Measurements from ENCODE around the gene C19orf25. TPM values are rescaled to one million over a fixed set of nuclear protein-coding genes. Genes with fewer than 3 reads are reported as not detected.

The C19orf25 gene
- total RNA-seq, 1 donor from 2014 or later: 18.3 TPM

DNA sequence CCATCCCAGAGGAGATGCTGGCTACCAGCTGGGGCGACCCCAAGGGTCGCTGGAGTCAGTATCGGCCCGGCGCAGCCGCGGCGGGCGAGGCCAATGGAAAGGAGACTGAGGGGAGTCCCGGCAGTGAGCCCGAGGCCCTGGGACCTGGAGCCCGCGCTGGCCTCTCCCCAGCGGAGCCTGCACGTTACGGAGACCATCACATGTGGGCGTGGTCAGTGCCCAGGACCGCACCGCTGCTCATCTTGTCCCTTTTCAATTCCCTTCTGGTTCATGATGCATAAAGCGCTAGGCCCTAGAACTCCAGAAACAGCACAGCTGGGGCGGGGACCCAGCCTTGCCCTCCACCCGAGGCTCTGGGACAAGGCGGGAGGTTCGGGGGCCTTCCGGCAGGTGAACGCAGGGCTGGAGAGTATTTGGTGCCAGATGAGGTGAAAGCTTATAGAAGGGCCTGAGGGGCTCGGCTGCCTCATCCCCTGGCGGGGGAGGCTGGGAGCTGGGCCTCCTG is 8.0 kb downstream of the C19orf25 start:
- DNase-seq: no peak
- intact Hi-C loops (cut with DNase I): no loop called here
- peak; percentile 11 for ATAC-seq (ENCODE audit: poor library complexity)

DNA sequence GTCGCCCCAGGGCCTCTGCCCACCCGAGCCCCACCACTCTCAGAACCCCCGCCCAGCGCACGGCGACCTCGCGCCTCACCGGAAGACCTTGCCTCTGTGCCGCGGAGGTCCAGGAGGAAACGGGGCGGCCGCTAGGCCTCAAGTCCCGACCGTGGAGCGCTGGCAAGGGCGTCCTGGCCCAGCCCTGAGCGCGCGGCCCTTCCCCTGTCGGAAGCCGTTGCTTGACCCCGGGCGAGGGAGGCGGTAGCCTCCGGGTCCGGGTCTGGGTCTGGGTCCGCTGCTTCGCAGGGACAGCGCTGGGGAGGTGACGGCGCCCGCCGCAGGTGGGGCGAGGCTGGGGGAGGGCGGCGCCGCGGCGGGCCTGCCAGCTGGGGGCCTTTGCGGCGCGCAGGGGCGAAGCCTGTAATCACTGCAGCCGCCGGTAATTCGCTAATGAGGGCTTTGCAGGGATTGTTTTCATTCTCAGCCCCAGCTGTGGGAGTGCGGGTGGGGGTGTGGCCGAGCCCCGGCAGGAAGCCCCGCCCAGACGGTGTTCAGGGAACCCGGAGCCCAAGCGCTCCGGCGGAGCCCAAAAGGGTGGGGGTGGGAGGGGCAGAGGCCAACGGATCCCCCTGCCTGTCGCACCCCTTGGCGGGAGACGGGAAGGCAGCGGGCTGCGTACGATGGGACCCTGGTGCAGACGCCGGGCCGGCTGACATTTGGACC is 8.6 kb downstream of the C19orf25 start:
- intact Hi-C loops (cut with DNase I): no loop called here
- no peak for DNase-seq
- ATAC-seq (ENCODE audit: poor library complexity): peak; percentile 43

DNA sequence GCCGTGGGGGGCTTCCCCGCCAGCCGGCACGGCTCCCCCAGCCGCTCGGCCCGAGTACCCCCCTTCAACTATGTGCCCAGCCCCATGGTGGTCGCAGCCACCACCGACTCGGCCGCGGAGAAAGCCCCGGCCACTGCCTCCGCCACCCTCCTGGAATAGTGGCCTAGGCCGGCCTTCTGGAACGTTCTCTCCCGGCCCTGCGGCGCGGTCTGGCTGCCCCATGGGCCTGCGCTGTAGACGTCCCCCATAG is 9.0 kb downstream of the C19orf25 start:
- DNase-seq: no peak
- intact Hi-C loops (cut with DNase I): no loop called here
- ATAC-seq (ENCODE audit: poor library complexity): peak; percentile 4

DNA sequence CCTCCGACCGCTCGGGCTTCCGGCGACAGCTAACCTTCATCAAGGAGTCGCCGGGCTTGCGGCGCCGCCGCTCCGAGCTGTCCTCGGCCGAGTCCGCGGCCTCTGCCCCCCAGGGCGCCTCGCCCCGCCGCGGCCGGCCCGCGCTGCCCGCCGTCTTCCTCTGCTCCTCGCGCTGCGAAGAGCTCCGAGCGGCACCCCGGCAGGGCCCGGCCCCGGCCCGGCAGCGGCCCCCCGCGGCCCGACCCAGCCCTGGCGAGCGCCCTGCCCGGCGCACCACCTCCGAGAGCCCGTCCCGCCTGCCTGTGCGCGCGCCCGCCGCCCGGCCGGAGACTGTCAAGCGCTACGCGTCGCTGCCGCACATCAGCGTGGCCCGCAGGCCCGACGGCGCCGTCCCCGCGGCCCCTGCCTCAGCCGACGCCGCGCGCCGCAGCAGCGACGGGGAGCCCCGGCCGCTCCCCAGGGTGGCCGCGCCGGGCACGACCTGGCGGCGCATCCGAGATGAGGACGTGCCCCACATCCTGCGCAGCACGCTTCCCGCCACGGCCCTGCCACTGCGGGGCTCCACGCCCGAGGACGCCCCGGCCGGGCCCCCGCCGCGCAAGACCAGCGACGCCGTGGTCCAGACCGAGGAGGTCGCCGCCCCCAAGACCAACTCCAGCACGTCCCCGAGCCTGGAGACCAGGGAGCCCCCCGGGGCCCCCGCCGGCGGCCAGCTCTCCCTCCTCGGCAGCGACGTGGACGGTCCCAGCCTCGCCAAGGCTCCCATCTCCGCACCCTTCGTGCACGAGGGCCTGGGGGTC is 9.6 kb downstream of the C19orf25 start:
- ATAC-seq (ENCODE audit: poor library complexity) (no peak), DNase-seq (no peak)
- intact Hi-C loops (cut with DNase I): no loop called here

DNA sequence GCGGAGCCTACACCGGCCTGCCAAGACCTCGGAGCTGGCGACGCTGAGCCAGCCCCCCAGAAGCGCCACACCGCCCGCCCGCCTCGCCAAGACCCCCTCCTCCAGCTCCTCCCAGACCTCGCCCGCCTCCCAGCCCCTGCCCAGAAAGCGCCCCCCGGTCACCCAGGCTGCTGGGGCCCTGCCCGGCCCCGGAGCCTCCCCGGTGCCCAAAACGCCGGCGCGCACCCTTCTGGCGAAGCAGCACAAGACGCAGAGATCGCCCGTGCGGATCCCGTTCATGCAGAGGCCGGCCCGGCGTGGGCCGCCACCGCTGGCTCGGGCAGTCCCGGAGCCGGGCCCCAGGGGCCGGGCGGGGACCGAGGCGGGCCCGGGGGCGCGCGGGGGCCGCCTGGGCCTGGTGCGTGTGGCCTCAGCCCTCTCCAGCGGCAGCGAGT is 10.2 kb downstream of the C19orf25 start:
- ATAC-seq (ENCODE audit: poor library complexity): no peak
- intact Hi-C loops (cut with DNase I): no loop called here
- DNase-seq: no peak

DNA sequence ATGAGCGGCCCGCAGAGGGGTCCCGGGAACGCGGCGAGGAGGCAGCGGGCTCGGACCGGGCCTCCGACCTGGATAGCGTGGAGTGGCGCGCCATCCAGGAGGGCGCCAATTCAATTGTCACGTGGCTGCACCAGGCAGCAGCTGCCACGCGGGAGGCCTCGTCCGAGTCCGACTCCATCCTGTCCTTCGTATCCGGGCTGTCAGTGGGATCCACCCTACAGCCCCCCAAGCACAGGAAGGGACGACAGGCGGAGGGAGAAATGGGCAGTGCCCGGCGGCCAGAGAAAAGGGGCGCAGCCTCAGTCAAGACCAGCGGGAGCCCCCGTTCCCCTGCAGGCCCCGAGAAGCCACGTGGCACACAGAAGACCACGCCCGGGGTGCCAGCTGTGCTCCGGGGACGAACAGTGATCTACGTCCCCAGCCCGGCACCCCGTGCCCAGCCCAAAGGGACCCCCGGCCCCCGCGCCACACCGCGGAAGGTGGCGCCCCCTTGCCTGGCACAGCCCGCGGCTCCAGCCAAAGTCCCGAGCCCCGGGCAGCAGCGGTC is 10.7 kb downstream of the C19orf25 start:
- intact Hi-C loops (cut with DNase I): no loop called here
- ATAC-seq (ENCODE audit: poor library complexity): no peak
- no peak for DNase-seq

DNA sequence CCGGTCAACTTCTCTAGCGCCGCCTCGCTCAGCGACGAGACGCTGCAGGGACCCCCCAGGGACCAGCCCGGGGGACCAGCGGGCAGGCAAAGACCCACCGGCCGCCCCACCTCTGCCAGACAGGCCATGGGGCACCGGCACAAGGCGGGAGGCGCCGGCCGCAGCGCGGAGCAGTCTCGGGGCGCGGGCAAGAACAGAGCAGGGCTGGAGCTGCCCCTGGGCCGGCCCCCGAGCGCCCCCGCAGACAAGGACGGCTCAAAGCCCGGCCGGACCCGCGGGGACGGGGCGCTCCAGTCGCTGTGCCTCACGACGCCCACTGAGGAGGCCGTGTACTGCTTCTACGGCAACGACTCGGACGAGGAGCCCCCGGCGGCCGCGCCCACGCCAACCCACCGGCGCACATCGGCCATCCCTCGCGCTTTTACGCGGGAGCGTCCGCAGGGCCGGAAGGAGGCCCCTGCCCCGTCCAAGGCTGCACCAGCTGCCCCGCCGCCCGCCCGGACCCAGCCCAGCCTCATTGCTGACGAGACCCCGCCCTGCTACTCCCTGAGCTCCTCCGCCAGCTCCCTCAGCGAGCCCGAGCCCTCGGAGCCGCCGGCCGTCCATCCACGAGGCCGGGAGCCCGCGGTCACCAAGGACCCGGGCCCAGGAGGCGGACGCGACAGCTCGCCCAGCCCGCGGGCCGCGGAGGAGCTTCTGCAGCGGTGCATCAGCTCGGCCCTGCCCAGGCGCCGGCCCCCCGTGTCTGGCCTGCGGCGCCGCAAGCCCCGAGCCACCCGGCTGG is 11.3 kb downstream of the C19orf25 start:
- DNase-seq: no peak
- intact Hi-C loops (cut with DNase I): no loop called here
- ATAC-seq (ENCODE audit: poor library complexity): no peak

DNA sequence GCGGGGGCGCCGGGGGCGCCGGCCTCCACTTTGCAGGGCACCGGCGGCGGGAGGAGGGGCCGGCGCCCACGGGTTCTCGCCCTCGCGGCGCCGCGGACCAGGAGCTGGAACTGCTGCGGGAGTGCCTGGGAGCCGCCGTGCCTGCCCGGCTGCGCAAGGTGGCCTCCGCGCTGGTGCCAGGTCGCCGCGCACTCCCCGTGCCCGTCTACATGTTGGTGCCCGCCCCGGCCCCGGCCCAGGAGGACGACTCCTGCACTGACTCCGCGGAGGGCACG is 11.9 kb downstream of the C19orf25 start:
- ATAC-seq (ENCODE audit: poor library complexity) (no peak), DNase-seq (no peak)
- intact Hi-C loops (cut with DNase I): no loop called here

DNA sequence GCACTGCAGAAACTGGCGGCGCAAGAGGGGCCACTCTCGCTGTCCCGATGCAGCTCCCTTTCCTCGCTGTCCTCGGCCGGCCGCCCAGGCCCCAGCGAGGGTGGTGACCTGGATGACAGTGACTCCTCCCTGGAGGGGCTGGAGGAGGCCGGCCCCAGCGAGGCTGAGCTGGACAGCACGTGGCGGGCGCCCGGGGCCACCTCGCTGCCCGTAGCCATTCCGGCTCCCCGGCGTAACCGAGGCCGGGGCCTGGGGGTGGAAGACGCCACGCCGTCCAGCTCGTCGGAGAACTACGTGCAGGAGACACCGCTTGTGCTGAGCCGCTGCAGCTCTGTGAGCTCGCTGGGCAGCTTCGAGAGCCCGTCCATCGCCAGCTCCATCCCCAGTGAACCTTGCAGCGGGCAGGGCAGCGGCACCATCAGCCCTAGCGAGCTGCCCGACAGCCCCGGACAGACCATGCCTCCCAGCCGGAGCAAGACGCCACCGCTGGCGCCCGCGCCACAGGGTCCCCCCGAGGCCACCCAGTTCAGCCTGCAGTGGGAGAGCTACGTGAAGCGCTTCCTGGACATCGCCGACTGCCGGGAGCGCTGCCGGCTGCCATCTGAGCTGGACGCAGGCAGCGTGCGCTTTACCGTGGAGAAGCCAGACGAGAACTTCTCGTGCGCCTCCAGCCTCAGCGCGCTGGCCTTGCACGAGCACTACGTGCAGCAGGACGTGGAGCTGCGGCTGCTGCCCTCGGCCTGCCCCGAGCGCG is 12.4 kb downstream of the C19orf25 start:
- intact Hi-C loops (cut with DNase I): no loop called here
- no peak for DNase-seq
- no peak for ATAC-seq (ENCODE audit: poor library complexity)

DNA sequence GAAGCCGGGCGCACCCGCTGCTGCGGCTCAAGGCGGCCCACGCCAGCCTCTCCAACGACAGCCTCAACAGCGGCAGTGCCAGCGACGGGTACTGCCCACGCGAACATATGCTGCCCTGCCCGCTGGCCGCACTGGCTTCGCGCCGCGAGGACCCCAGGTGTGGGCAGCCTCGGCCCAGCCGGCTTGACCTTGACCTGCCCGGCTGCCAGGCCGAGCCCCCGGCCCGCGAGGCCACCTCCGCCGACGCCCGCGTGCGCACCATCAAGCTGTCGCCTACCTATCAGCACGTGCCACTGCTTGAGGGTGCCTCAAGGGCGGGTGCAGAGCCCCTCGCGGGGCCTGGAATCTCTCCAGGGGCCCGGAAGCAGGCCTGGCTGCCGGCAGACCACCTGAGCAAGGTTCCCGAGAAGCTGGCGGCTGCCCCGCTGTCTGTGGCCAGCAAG is 13.0 kb downstream of the C19orf25 start:
- intact Hi-C loops (cut with DNase I): no loop called here
- ATAC-seq (ENCODE audit: poor library complexity) (no peak), DNase-seq (no peak)

DNA sequence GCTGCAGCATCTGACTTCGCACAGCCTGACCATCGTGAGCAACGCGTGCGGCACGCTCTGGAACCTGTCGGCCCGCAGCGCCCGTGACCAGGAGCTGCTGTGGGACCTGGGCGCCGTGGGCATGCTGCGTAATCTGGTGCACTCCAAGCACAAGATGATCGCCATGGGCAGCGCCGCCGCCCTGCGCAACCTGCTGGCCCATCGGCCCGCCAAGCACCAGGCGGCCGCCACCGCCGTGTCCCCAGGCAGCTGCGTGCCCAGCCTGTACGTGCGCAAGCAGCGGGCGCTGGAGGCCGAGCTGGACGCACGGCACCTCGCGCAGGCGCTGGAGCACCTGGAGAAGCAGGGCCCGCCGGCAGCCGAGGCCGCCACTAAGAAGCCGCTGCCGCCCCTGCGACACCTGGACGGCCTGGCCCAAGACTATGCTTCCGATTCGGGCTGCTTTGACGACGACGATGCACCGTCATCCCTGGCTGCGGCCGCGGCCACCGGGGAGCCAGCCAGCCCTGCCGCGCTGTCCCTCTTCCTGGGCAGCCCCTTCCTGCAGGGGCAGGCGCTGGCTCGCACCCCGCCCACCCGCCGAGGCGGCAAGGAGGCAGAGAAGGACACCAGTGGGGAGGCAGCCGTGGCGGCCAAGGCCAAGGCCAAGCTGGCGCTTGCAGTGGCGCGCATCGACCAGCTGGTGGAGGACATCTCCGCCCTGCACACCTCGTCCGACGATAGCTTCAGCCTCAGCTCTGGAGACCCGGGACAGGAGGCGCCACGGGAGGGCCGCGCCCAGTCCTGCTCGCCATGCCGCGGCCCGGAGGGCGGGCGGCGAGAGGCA is 13.6 kb downstream of the C19orf25 start:
- DNase-seq (no peak), ATAC-seq (ENCODE audit: poor library complexity) (peak; percentile 54)
- intact Hi-C loops (cut with DNase I): no loop called here

DNA sequence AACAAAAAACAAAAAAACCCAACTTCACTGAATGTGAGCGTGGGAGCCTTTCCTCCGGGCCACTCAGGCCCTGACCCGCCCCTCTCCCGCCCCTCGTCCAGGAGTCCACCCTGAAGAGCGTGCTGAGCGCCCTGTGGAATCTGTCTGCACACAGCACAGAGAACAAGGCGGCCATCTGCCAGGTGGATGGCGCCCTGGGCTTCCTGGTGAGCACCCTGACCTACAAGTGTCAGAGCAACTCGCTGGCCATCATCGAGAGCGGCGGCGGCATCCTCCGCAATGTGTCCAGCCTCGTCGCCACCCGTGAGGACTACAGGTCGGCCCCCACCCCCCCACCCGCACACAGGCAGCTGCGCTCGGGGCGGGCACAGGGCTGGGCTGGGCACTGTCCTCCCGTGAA is 17.2 kb downstream of the C19orf25 start:
- intact Hi-C loops (cut with DNase I): no loop called here
- DNase-seq (no peak), ATAC-seq (ENCODE audit: poor library complexity) (no peak)

DNA sequence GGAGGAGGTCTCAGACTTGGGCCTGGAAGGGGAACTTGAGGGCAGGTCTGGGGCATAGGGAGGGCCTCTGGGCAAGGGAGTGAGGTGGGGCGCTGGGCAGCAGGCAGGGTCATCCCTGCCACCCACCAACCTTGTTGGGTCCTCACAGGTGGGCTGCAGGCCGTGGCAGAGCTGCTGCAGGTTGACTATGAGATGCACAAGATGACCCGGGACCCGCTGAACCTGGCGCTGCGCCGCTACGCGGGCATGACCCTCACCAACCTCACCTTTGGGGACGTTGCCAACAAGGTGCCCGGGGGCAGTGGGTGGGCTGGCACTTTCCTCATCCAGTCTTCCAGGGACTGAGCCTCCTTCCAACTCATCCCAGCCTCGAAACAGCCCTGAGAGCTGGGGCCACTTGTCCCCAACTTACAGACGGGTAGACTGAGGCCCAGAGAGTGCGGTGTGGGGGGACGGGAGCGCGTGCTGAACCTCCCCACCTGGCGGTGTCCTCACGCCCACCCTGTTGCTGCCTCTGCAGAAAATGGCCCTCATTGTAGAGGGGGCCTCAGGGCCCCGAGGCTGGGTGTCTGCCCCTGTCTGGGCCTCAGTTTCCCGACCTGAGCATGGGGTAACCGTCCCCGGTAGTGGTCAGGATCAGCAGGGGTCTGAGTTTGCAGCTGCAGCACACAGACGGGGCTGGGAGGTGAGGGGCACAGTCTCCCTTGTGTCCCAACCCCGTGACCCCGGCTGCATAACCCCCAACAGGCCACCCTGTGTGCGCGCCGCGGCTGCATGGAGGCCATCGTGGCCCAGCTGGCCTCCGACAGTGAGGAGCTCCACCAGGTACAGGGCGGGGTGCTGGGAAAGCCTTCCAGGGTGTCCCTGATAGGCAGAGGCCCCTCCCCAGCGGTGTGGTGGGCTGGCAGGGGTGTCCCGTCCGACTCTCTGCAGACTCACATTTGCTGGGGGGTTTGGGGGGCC is 18.7 kb downstream of the C19orf25 start:
- intact Hi-C loops (cut with DNase I): no loop called here

DNA sequence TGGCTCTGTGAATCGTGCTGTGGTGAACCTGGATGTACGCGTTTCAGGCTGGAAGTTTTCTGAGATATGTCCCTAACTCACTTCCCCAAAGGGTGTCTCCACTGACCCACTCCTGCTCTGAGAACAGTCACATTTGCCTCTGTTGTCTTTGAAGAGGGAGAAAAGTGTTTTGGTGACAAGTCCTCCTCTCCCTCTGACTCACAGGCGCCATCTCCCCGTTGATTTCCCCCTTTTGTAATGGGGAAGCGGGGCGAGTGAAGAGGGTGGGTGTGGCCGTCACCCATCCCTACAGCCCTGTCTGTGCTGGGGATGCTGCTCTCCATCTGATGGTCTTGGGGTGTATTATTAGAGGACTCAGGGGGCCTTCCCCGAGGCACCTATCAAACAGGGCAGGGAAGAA is 19.5 kb downstream of the C19orf25 start:
- ATAC-seq (ENCODE audit: poor library complexity): no peak
- intact Hi-C loops (cut with DNase I): no loop called here
- no peak for DNase-seq

More for the DNA sequence above, 18.7 kb downstream of the C19orf25 start:
- ATAC-seq (ENCODE audit: poor library complexity): no peak
- no peak for DNase-seq

DNA sequence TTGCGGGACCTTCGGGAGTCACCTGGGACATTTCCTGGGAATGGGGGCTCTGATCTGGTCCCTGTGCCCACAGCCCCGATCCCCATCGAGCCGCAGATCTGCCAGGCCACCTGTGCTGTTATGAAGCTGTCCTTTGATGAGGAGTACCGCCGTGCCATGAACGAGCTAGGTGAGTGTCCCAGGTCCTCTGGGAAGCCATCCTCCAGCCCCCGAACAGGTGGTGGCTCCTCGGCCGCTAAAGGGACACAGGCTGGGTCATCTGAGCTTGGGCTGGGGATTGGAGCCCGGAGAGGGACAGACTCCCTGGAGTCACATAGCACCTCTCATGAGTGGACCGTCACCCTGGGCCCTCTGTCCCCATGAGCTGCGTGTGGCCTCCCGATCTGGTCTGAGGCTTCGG is 21.1 kb downstream of the C19orf25 start:
- DNase-seq (no peak), ATAC-seq (ENCODE audit: poor library complexity) (no peak)
- intact Hi-C loops (cut with DNase I): no loop called here

DNA sequence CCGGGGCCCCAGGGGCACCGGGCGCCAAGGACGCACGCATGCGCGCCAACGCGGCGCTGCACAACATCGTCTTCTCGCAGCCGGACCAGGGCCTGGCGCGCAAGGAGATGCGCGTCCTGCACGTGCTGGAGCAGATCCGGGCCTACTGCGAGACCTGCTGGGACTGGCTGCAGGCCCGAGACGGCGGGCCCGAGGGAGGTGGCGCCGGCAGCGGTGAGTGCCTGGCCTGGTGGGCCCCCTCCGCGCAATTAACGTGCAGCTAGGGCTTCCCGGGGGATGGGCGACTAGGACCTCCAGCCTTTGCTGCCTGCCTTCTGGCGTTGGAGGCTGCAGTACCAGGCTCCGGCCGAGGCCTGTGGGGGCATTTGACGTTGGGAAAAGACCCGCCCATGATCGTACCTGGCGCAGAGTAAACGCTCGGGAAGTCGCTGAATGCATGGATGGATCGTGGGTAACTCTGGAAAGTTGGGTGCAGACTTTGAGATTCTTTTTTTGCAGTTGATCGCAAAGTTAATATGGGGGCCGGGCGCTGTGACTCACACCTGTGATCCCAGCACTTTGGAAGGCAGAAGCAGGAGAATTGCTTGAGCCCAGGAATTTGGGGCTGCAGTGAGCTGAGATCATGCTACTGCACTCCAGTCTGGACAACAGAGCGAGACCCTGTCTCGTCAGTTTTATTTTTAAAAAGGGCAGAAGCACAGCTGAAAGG is 21.8 kb downstream of the C19orf25 start:
- ATAC-seq (ENCODE audit: poor library complexity) (no peak), DNase-seq (no peak)
- intact Hi-C loops (cut with DNase I): no loop called here
